Calu3 (cell line): Measurements from ENCODE around the gene COL24A1. TPM values are rescaled to one million over a fixed set of nuclear protein-coding genes. Genes with fewer than 3 reads are reported as not detected.

Source experiments
- BruUV-seq: library from RNA; stranded (reverse); fragments of 400-500 nt; replicated peaks from 2 replicates; lab custom pipeline; 2021; lab: Mats Ljungman, UMichigan
- CTCF ChIA-PET: fragments of 300-600 bp; sonication (Branson Sonifier 250); formaldehyde crosslinking; loops from one replicate; lab custom pipeline; 2022; ENCODE audit warnings: antibody characterized with exemption; lab: Charles Lee
- DNase-seq: peaks from one replicate; pipeline ENCODE4 v3.0.0; 2022
- H3K27ac Mint-ChIP-seq: one replicate; pipeline ENCODE4 v1.8.0; 2022; ENCODE audit warnings: mixed read lengths; ENCODE audit not compliant: unreplicated experiment
- H3K27me3 Mint-ChIP-seq: one replicate; pipeline ENCODE4 v1.8.0; 2022; ENCODE audit warnings: mixed read lengths; ENCODE audit not compliant: unreplicated experiment
- H3K36me3 Mint-ChIP-seq: one replicate; pipeline ENCODE4 v1.8.0; 2022; ENCODE audit warnings: mild to moderate bottlenecking, moderate library complexity, mixed read lengths; ENCODE audit not compliant: insufficient read depth, unreplicated experiment
- H3K4me1 Mint-ChIP-seq: one replicate; pipeline ENCODE4 v1.8.0; 2022; ENCODE audit warnings: mild to moderate bottlenecking, low read depth, mixed read lengths; ENCODE audit not compliant: unreplicated experiment
- H3K4me3 Mint-ChIP-seq: one replicate; pipeline ENCODE4 v1.8.0; 2022; ENCODE audit warnings: mild to moderate bottlenecking, low read depth, moderate library complexity, mixed read lengths; ENCODE audit not compliant: unreplicated experiment
- H3K9me3 Mint-ChIP-seq: one replicate; pipeline ENCODE4 v1.8.0; 2022; ENCODE audit warnings: low read depth, mixed read lengths; ENCODE audit not compliant: unreplicated experiment
- intact Hi-C: fragments of 100-400 bp; cut with micrococcal nuclease; formaldehyde crosslinking; loops from one replicate; pipeline ENCODE4 v1.10.0; 2022; ENCODE audit not compliant: unreplicated experiment
- total RNA-seq: library from RNA; stranded (reverse); gene quantifications from 2 replicates; pipeline ENCODE4 v1.2.3, GENCODE V29; 2022
- TF ChIP-seq, protein P1 (sequence below): fragments of 200-600 bp; IDR thresholded peaks from one replicate; pipeline ENCODE4 v1.8.0; 2022; ENCODE audit warnings: antibody characterized with exemption; ENCODE audit not compliant: unreplicated experiment

The COL24A1 gene
- total RNA-seq, 1 experiment from 2014 or later = not detected

GRCh38 chr1:85911742-85912141, 244.8 kb downstream of the COL24A1 start:
- intact Hi-C loops = no loop called here
- Mint-ChIP-seq H3K9me3 (no peaks in the 10 kb centered on the region), H3K4me1 (no peaks in the 10 kb centered on the region), H3K27me3 (no peaks in the 10 kb centered on the region), H3K36me3 (no peaks in the 10 kb centered on the region), H3K4me3 (no peak overlapping the region), H3K27ac (no peak overlapping the region)
- BruUV-seq = no TSS peak
- peak; percentile 3 for DNase-seq
- TF ChIP-seq, protein P1, sequence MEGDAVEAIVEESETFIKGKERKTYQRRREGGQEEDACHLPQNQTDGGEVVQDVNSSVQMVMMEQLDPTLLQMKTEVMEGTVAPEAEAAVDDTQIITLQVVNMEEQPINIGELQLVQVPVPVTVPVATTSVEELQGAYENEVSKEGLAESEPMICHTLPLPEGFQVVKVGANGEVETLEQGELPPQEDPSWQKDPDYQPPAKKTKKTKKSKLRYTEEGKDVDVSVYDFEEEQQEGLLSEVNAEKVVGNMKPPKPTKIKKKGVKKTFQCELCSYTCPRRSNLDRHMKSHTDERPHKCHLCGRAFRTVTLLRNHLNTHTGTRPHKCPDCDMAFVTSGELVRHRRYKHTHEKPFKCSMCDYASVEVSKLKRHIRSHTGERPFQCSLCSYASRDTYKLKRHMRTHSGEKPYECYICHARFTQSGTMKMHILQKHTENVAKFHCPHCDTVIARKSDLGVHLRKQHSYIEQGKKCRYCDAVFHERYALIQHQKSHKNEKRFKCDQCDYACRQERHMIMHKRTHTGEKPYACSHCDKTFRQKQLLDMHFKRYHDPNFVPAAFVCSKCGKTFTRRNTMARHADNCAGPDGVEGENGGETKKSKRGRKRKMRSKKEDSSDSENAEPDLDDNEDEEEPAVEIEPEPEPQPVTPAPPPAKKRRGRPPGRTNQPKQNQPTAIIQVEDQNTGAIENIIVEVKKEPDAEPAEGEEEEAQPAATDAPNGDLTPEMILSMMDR = no peak
- CTCF ChIA-PET = interaction anchor here (0.8 to 2.0 kb wide), 3 partner anchors 14 to 203 kb away, joined by 3 to 9 read pairs (median 3); partner anchors contain the start of gene ZNHIT6

DNA sequence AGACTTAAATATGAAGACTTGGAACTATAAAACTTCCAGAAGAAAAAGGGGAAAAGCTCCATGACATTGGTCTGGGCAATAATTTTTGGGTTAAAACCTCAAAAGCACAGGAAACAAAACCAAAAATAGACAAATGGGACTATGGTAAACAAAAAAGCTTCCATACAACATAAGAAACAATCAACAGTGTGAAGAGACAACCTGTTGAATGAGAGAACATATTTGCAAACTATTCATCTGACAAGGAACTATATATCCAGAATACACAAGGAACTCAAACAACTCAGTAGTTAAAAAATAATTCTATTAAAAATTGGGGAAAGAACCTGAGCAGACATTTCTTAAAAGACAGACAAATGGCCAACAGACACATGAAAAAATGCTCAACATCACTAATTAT, 255.7 kb downstream of the COL24A1 start:
- Mint-ChIP-seq H3K36me3 (no peaks in the 10 kb centered on the region), H3K9me3 (no peaks in the 10 kb centered on the region), H3K4me3 (no peak overlapping the region), H3K27ac (no peak overlapping the region), H3K27me3 (no peaks in the 10 kb centered on the region), H3K4me1 (no peaks in the 10 kb centered on the region)
- no TSS peak for BruUV-seq
- intact Hi-C loops = no loop called here
- no peak for DNase-seq
- CTCF ChIA-PET = no interaction called here
- TF ChIP-seq, protein P1 = no peak

DNA sequence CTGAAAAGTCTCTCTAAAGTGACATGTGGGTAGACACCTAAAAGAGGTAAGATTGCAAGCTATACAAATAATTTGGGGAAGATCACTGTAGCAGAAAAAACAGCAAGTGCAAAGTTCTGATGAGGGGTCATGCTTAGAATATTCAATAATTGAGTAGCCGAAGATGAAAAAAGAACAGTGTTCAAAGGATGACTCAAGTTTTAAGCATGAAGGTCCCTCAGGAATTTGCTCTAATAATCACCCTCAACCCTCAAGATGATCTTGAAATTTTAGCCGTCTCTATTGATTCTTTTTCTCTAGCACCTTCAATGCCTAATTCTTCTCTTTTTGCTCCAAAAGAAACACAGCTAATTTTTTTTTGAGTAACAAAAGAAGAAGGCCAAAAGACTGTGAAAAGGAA, 257.7 kb downstream of the COL24A1 start:
- H3K27ac Mint-ChIP-seq = no peak overlapping the region
- H3K27me3 Mint-ChIP-seq = no peaks in the 10 kb centered on the region
- TF ChIP-seq, protein P1 = no peak
- DNase-seq = no peak
- H3K4me1 Mint-ChIP-seq = no peaks in the 10 kb centered on the region
- intact Hi-C loops = loop anchor here (10.0 kb wide), 1 partner anchor 246 kb away; no protein-coding TSS in a partner anchor
- no peaks in the 10 kb centered on the region for H3K9me3 Mint-ChIP-seq
- no peaks in the 10 kb centered on the region for H3K36me3 Mint-ChIP-seq
- CTCF ChIA-PET = no interaction called here
- H3K4me3 Mint-ChIP-seq = no peak overlapping the region
- no TSS peak for BruUV-seq

GRCh38 chr1:85894651-85895050, 261.9 kb downstream of the COL24A1 start:
- no peaks in the 10 kb centered on the region for H3K4me1 Mint-ChIP-seq
- no peak overlapping the region for H3K27ac Mint-ChIP-seq
- CTCF ChIA-PET = interaction anchor here (0.6 kb wide), 1 partner anchor 17 kb away, joined by 3 read pairs; no protein-coding TSS in a partner anchor
- H3K36me3 Mint-ChIP-seq = no peaks in the 10 kb centered on the region
- intact Hi-C loops = loop anchor here (1.0 to 10.0 kb wide), 3 partner anchors 124 to 275 kb away; no protein-coding TSS in a partner anchor
- H3K9me3 Mint-ChIP-seq = no peaks in the 10 kb centered on the region
- H3K4me3 Mint-ChIP-seq = no peak overlapping the region
- TF ChIP-seq, protein P1 = peak; percentile 44
- DNase-seq = peak; percentile 50
- no peaks in the 10 kb centered on the region for H3K27me3 Mint-ChIP-seq
- no TSS peak for BruUV-seq
